ENCODE results near the gene SACM1L. TPM values are rescaled to one million over a fixed set of nuclear protein-coding genes. Genes with fewer than 3 reads are reported as not detected.

Gene SACM1L, protein sequence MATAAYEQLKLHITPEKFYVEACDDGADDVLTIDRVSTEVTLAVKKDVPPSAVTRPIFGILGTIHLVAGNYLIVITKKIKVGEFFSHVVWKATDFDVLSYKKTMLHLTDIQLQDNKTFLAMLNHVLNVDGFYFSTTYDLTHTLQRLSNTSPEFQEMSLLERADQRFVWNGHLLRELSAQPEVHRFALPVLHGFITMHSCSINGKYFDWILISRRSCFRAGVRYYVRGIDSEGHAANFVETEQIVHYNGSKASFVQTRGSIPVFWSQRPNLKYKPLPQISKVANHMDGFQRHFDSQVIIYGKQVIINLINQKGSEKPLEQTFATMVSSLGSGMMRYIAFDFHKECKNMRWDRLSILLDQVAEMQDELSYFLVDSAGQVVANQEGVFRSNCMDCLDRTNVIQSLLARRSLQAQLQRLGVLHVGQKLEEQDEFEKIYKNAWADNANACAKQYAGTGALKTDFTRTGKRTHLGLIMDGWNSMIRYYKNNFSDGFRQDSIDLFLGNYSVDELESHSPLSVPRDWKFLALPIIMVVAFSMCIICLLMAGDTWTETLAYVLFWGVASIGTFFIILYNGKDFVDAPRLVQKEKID
- total RNA-seq (2022; extraction: Qiagen RNA extraction): 15.2 to 17.7 TPM (median 16.1 TPM) in 5 replicates

DNA sequence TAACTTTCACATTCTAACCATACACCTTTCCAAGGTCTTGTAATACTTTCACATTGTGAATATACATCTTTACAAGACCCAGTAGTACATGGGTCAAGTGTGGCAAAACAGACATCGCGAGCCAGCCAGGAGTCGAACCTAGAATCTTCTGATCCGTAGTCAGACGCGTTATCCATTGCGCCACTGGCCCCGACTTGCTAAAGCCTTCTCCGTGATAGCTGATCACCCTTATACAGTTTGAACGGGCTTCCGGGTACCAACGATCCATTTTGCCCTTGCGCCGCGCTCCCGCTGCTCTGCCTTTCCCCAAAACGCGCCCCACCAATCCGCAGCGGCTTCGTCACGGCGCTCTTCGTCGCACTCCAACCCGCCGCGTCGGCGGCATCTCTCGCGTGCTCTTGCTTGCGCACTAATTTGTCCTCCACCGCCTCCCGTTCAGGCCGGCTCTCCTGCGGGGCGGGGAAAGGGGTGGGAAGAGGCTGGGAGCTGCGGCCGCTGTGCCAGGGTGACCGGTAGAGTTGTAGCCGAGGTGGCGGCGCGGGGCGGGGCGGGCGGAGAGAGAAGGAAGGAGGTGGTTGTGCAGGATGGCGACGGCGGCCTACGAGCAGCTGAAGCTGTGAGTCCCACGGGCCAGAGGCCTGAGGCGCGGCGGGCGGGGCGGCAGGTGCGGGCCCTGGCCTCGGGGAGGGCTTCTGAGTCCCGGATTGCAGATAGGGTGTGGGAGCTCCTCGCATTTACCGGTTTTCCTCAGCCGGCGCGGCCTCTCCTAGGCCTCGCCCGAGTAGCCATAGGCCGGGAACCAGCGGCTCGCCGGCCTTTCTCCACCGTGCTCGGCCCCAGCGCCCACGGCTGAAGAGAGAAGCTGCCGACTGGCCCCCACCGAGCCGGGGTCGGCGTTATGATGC lies at the start of gene SACM1L:
TSS of gene SACM1L (plus strand) at position 515 of the 905 bp plus-strand sequence. CDS start at position 585, 70 bp downstream.

Other genes with a start within 250 kb of the SACM1L start
- 14.1 to 21.6 TPM (median 18.7 TPM) in 5 replicates for gene LIMD1, start 94.6 kb upstream of the SACM1L start, total RNA-seq (2022; extraction: Qiagen RNA extraction)
- gene SLC6A20, start 107.1 kb downstream of the SACM1L start, total RNA-seq (2022; extraction: Qiagen RNA extraction): 0.05 to 0.09 TPM (median 0.07 TPM) in 4 of 5 replicates, not detected in the other
- gene LZTFL1, start 152.7 kb downstream of the SACM1L start, total RNA-seq (2022; extraction: Qiagen RNA extraction): 15.6 to 17.9 TPM (median 15.6 TPM) in 5 replicates
- gene CCR9, start 197.1 kb downstream of the SACM1L start, total RNA-seq (2022; extraction: Qiagen RNA extraction): not detected in 5 replicates